ENCODE measurements around the gene KIF26B.

DNA sequence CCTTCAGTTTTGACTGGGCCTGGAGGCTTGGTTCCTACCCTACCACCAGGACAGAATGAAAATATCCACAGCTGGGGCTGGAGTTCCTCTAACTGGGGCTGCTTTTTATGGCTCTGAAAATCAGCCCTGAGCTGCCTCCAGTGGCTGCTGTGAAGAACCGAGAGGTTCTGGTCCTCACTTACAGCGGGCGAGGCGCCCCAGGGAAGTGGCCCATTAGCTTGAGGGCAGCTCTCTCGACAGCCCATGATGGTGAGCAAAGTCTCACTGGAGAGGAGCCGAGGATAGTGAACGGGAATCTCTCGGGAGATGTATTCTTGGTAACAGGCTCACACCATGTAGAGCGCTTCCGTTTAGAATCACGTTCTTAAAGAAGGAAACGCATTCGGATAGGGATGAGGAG is 459.7 kb downstream of the KIF26B start:
- TF ChIP-seq, protein P1, sequence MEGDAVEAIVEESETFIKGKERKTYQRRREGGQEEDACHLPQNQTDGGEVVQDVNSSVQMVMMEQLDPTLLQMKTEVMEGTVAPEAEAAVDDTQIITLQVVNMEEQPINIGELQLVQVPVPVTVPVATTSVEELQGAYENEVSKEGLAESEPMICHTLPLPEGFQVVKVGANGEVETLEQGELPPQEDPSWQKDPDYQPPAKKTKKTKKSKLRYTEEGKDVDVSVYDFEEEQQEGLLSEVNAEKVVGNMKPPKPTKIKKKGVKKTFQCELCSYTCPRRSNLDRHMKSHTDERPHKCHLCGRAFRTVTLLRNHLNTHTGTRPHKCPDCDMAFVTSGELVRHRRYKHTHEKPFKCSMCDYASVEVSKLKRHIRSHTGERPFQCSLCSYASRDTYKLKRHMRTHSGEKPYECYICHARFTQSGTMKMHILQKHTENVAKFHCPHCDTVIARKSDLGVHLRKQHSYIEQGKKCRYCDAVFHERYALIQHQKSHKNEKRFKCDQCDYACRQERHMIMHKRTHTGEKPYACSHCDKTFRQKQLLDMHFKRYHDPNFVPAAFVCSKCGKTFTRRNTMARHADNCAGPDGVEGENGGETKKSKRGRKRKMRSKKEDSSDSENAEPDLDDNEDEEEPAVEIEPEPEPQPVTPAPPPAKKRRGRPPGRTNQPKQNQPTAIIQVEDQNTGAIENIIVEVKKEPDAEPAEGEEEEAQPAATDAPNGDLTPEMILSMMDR (conservative IDR thresholded peaks at IDR 0.05; ENCODE audit: low read depth in 2 of 2) = no peak
- TF ChIP-seq POLR2AphosphoS5 (IDR thresholded peaks at IDR 0.05; ENCODE audit: low read depth) (no peak), EZH2 (IDR thresholded peaks at IDR 0.05; ENCODE audit: low read depth, unreplicated experiment) (no peak), JUNB (IDR thresholded peaks at IDR 0.05; ENCODE audit: unreplicated experiment) (no peak)
